Sigmoid colon (tissue), 7 donors: Measurements from ENCODE around the gene SSBP3. TPM values are rescaled to one million over a fixed set of nuclear protein-coding genes. Genes with fewer than 3 reads are reported as not detected.

Experiments used
- DNase-seq: peaks from one replicate; pipeline ENCODE4 v3.0.0-alpha.2; 2019
- H3K27ac ChIP-seq, 4 donors: fragments of 200-600 bp; sonication (generic); one replicate each; pipeline ENCODE4 v1.5.1; 2016 to 2019; ENCODE audit warnings: mild to moderate bottlenecking in 1 of 4
- H3K27me3 ChIP-seq, 3 donors: fragments of 200-600 bp; sonication (generic); one replicate each; pipeline ENCODE4 v1.5.1; 2019; ENCODE audit warnings: mild to moderate bottlenecking in 1 of 3
- H3K36me3 ChIP-seq, 4 donors: fragments of 200-600 bp; sonication (generic); one replicate each; pipeline ENCODE4 v1.5.1; 2016 to 2019
- H3K4me1 ChIP-seq, 4 donors: fragments of 200-600 bp; sonication (generic); one replicate each; pipeline ENCODE4 v1.5.1; 2017 to 2019
- H3K4me3 ChIP-seq, 4 donors: fragments of 200-600 bp; sonication (generic); one replicate each; pipeline ENCODE4 v1.5.1; 2017 to 2019; ENCODE audit warnings: mild to moderate bottlenecking in 2 of 4, moderate library complexity in 1 of 4
- H3K9me3 ChIP-seq, 4 donors: fragments of 200-600 bp in 3 of 4; sonication (generic) in 3 of 4; one replicate each; pipeline versions ENCODE4 v1.5.1 to v1.6.1; 2013 to 2019
- CTCF ChIP-seq, 4 experiments: fragments of 450-650 bp in 3 of 4; fragments of 200-600 bp in 1 of 4; IDR thresholded peaks; one replicate each; pipeline ENCODE4 v1.5.1; 2016 to 2019; ENCODE audit warnings: antibody characterized with exemption in 4 of 4, mild to moderate bottlenecking in 3 of 4, moderate library complexity in 2 of 4
- EP300 ChIP-seq, 4 donors: sonication (generic); formaldehyde crosslinking; IDR thresholded peaks; one replicate each; pipeline ENCODE4 v1.6.1; 2017; ENCODE audit warnings: antibody characterized with exemption in 4 of 4
- POLR2A ChIP-seq, 2 donors: fragments of 450-650 bp; IDR thresholded peaks; one replicate each; pipeline ENCODE4 v1.6.1; 2016; ENCODE audit warnings: antibody characterized with exemption in 2 of 2, mild to moderate bottlenecking in 2 of 2, moderate library complexity in 2 of 2
- POLR2AphosphoS5 ChIP-seq, 4 donors: sonication (generic); formaldehyde crosslinking; IDR thresholded peaks; one replicate each; pipeline ENCODE4 v1.6.1; 2017; ENCODE audit warnings: antibody characterized with exemption in 4 of 4
- WGBS, 2 donors: extraction: QIAGEN DNeasy Blood & Tissue Kit; methylation state at CpG; one replicate each; pipeline ENCODE4 v1.1.7; 2013; 5-methylcytosine and 5-hydroxymethylcytosine counted together
- intact Hi-C: fragments of 100-400 bp; cut with DNase I; formaldehyde crosslinking; loops from one replicate; pipeline ENCODE4 v1.15.1; 2023
- polyA plus RNA-seq, 3 donors: library from polyadenylated mRNA; stranded (reverse); fragments of 200-250 nt; gene quantifications; one replicate each; pipeline ENCODE4 v1.2.3, GENCODE V29; 2013
- total RNA-seq, 4 donors: library from RNA; depleted of rRNA; stranded (reverse); fragments of >200 nt; gene quantifications; one replicate each; pipeline ENCODE4 v1.1.0, GENCODE V29; 2016
- donor health status: healthy with polysubstance abuse.
- donor health status: Bipolar disorder and iron deficiency.
- donor health status: healthy.

The SSBP3 gene
- total and polyA plus RNA-seq, 7 donors: 27.4 to 62.5 (median 38.5) TPM

- TF ChIP-seq CTCF (IDR thresholded peaks at IDR 0.05): no peak
- no peak for TF ChIP-seq EP300 (IDR thresholded peaks at IDR 0.05)
- no peak for TF ChIP-seq POLR2AphosphoS5 (IDR thresholded peaks at IDR 0.05)
- TF ChIP-seq POLR2A (IDR thresholded peaks at IDR 0.05): no peak
- intact Hi-C loops: no loop called here
- H3K27ac ChIP-seq: peak overlapping the region in 1 of 4 donors; percentile 21
- no peak for DNase-seq
- H3K27me3 ChIP-seq: no peaks in the 10 kb centered on the region
- H3K4me3 ChIP-seq: no peak overlapping the region
- no peaks in the 10 kb centered on the region for H3K9me3 ChIP-seq
- WGBS, 2 donors: 93 to 94% methylated on average over 12 of the region's 12 CpGs
- H3K4me1 ChIP-seq: peaks cover 0 to 26% (median 10%) of the 10 kb centered on the region in 4 donors
- H3K36me3 ChIP-seq: peaks cover 0 to 27% (median 8%) of the 10 kb centered on the region in 4 donors
These were observed 155.5 kb downstream of the SSBP3 start for GRCh38 chr1:54250670-54251069.

DNA sequence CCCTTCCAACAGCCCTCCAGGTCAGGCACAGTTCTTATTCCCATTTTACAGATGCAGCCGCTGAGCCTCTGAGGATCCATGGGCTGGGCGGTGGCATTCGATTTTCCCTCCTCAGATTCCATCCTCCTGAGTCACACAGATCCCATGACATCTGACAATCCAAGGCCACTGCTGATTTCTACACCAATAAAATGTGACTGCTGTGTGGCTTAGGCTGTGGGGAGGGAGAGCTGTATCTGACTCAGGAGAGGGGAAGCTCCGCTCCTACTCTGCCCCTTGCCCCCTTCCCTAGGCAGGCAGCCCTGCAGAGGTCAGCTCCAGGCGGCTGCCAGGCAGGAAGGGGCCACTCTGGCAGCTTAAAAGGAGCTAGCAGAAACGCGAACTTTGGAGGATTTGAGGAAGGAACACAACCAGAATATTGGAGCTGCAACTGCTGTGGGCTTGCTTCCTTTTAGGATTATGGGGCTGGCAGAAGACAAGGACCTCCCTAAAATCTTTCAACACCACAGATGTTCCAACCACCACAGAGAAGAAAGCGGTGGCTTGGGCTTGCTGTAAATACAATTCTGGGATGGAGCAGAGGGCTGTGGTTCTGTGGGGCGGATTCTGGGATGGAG, 156.3 kb downstream of the SSBP3 start:
- Histone ChIP-seq H3K27ac (peak overlapping the region in 2 of 4 donors; percentile 4 to 21), H3K4me1 (peaks cover 0 to 33% (median 14%) of the 10 kb centered on the region in 4 donors), H3K9me3 (no peaks in the 10 kb centered on the region), H3K4me3 (no peak overlapping the region), H3K27me3 (no peaks in the 10 kb centered on the region), H3K36me3 (peaks cover 0 to 27% (median 8%) of the 10 kb centered on the region in 4 donors)
- WGBS, 2 donors: 72 to 84% methylated on average over 9 of the region's 9 CpGs
- intact Hi-C loops: no loop called here
- TF ChIP-seq POLR2A (IDR thresholded peaks at IDR 0.05) (no peak), EP300 (IDR thresholded peaks at IDR 0.05) (no peak), POLR2AphosphoS5 (IDR thresholded peaks at IDR 0.05) (no peak), CTCF (IDR thresholded peaks at IDR 0.05) (no peak)
- no peak for DNase-seq

DNA sequence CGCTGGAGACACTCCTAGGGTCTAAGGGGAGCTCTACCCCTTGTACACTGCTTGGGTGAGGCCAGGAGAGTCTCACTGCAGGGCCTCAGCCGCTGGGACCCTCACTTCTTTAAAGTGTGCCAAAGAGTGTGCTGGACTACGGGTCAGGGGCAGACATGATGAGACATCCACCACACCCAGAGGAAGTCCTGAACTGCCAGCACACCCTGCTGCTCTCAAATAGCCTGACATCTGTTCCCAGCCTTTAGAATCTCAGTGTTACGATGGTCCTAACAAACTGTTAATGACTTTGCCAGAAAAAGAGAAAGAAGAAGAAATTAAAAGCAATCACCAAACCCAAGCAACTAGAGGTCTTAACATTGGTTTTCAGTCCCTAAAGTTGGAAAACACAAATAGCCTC, 157.2 kb downstream of the SSBP3 start:
- no peak overlapping the region for H3K4me3 ChIP-seq
- H3K27me3 ChIP-seq: no peaks in the 10 kb centered on the region
- H3K36me3 ChIP-seq: peaks cover 0 to 27% (median 8%) of the 10 kb centered on the region in 4 donors
- H3K4me1 ChIP-seq: peaks cover 0 to 38% (median 15%) of the 10 kb centered on the region in 4 donors
- no peaks in the 10 kb centered on the region for H3K9me3 ChIP-seq
- peak overlapping the region in 1 of 4 donors; percentile 14 for H3K27ac ChIP-seq
- intact Hi-C loops: no loop called here
- no peak for DNase-seq
- WGBS, 2 donors: 66 to 88% methylated on average over 4 of the region's 4 CpGs
- TF ChIP-seq POLR2A (IDR thresholded peaks at IDR 0.05) (no peak), EP300 (IDR thresholded peaks at IDR 0.05) (no peak), POLR2AphosphoS5 (IDR thresholded peaks at IDR 0.05) (no peak), CTCF (IDR thresholded peaks at IDR 0.05) (no peak)

GRCh38 chr1:54247863-54248515, 158.2 kb downstream of the SSBP3 start:
- DNase-seq: no peak
- Histone ChIP-seq H3K36me3 (peaks cover 0 to 37% (median 10%) of the 10 kb centered on the region in 4 donors), H3K4me3 (no peak overlapping the region), H3K9me3 (no peaks in the 10 kb centered on the region), H3K27me3 (no peaks in the 10 kb centered on the region), H3K4me1 (peaks cover 0 to 38% (median 11%) of the 10 kb centered on the region in 4 donors), H3K27ac (no peak overlapping the region)
- TF ChIP-seq POLR2AphosphoS5 (IDR thresholded peaks at IDR 0.05) (no peak), EP300 (IDR thresholded peaks at IDR 0.05) (no peak), POLR2A (IDR thresholded peaks at IDR 0.05) (no peak), CTCF (IDR thresholded peaks at IDR 0.05) (no peak)
- 92 to 93% methylated on average over 11 of the region's 11 CpGs for WGBS, 2 donors
- intact Hi-C loops: no loop called here
